HL-60 (cell line): Measurements from ENCODE around the gene HES6.

Source experiments
- DNase-seq, 2 experiments: peaks; one replicate each; pipeline ENCODE4 v3.0.0-alpha.2; 2010 to 2020; ENCODE audit warnings: low read depth in 1 of 2, low spot score in 1 of 2
- H3K27ac ChIP-seq: fragments of 250-450 bp; sonication (Bioruptor Pico); replicated peaks from 2 replicates; pipeline ENCODE4 v1.5.1; 2020; ENCODE audit warnings: mild to moderate bottlenecking, moderate library complexity
- H3K27me3 ChIP-seq: fragments of 250-450 bp; sonication (Bioruptor Pico); 2 replicates; pipeline ENCODE4 v1.5.1; 2021; ENCODE audit warnings: mild to moderate bottlenecking, moderate library complexity; ENCODE audit not compliant: insufficient read depth, poor library complexity, severe bottlenecking
- H3K4me3 ChIP-seq: replicated peaks from 2 replicates; pipeline ENCODE4 v1.5.1; 2011; ENCODE audit warnings: mild to moderate bottlenecking, control low read depth, low read length; ENCODE audit not compliant: insufficient read depth
- CTCF ChIP-seq: IDR thresholded peaks from one replicate; pipeline ENCODE4 v1.5.1; 2011; ENCODE audit warnings: low read length, control low read depth, inconsistent platforms; ENCODE audit not compliant: insufficient read depth
- GABPA ChIP-seq: IDR thresholded peaks from 2 replicates; pipeline ENCODE4 v1.6.1; 2012; ENCODE audit warnings: low read depth
- POLR2AphosphoS5 ChIP-seq: IDR thresholded peaks from 2 replicates; pipeline ENCODE4 v1.6.1; 2012; ENCODE audit warnings: low read depth
- REST ChIP-seq: IDR thresholded peaks from 2 replicates; pipeline ENCODE4 v1.6.1; 2012; ENCODE audit warnings: low read depth; ENCODE audit not compliant: insufficient replicate concordance
- SPI1 ChIP-seq: IDR thresholded peaks from 2 replicates; pipeline ENCODE4 v1.6.1; 2012; ENCODE audit warnings: low read depth, mild to moderate bottlenecking, borderline replicate concordance

The HES6 gene

DNA sequence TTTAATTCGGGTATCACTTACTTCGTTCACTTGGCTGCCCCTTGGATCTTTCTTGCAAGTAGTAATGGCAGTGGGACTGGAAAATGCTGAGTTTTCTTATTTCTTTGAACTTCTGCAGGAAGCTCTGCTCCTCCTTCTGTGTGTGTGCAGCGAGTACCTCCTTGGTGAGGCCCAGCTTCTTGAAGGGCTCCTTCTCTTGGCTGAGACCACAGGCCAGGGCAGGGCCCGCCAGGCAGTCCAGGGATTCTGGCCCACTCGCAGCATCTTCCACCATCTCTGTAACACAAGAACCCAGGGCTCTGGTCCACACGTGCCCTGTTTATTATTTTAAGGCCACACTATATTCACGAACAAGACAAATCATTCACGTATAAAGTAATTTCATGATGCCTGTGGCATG is 15.8 kb upstream of the HES6 start:
- no peak for TF ChIP-seq GABPA
- TF ChIP-seq CTCF: no peak
- no peak for TF ChIP-seq REST
- no peak for TF ChIP-seq SPI1
- no peak for TF ChIP-seq POLR2AphosphoS5
- no peak overlapping the region for H3K4me3 ChIP-seq
- H3K27ac ChIP-seq: no peak overlapping the region
- DNase-seq: no peak
- H3K27me3 ChIP-seq: no peaks in the 10 kb centered on the region

DNA sequence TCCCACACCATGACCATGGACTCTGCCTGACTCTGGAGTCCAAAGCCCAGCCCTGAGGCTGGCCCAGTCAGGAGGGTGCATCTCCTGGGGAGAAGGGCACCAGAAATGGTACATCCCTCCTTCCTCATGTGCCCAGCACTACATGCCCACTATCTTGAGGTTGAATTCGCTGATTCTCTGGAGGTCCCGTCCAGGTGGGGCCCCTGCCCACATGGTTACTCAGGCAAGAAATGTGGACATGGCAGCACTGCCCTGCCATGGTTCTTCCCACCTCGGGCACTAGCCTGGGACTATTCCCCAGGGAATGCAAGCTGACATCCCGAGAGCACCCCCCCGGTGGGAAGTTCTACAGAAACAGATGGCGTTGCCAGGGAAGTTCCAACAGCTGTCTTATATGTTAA is 15.3 kb upstream of the HES6 start:
- Histone ChIP-seq H3K27me3 (no peaks in the 10 kb centered on the region), H3K4me3 (no peak overlapping the region), H3K27ac (no peak overlapping the region)
- no peak for TF ChIP-seq REST
- TF ChIP-seq CTCF: no peak
- TF ChIP-seq POLR2AphosphoS5: no peak
- TF ChIP-seq SPI1: no peak
- TF ChIP-seq GABPA: no peak
- DNase-seq: no peak

- TF ChIP-seq SPI1: no peak
- no peak for TF ChIP-seq GABPA
- TF ChIP-seq CTCF: no peak
- TF ChIP-seq REST: no peak
- TF ChIP-seq POLR2AphosphoS5: no peak
- H3K27ac ChIP-seq: no peak overlapping the region
Observed at GRCh38 chr2:238254095-238254723, 14.4 kb upstream of the HES6 start.

More at GRCh38 chr2:238254095-238254723, 14.4 kb upstream of the HES6 start:
- Histone ChIP-seq H3K27me3 (no peaks in the 10 kb centered on the region), H3K4me3 (no peak overlapping the region)
- DNase-seq: no peak
